Measurements from ENCODE around the gene SRRM3. TPM values are rescaled to one million over a fixed set of nuclear protein-coding genes. Genes with fewer than 3 reads are reported as not detected.

The SRRM3 gene
- total and polyA plus RNA-seq, 9 of the 15 experiments (the other 6 are each of a cell fraction or from before 2014, with no cell fraction given) = 0.04 to 0.91 (median 0.46) TPM; not detected in 2

DNA sequence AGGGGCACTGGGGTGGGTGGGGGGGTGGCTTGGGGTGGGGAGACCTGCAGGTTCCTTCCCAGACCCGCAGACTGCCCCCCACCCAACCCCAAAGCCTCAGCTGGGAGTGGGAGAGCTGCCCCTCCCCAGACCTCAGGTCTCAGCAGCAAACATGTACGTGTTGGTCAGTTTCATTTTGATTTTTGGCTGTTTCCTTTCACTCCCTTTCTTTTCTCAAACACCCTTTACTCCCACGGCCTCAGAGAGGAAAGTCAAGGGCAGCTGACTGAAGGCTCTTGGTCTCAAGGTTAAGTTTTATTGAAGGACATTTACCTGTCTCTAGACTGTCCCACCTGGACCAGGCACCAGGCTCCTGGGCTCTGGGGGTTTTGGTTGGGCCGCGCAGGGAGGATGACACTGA lies 66.7 kb downstream of the SRRM3 start (continued):
- TF ChIP-seq, protein P1, sequence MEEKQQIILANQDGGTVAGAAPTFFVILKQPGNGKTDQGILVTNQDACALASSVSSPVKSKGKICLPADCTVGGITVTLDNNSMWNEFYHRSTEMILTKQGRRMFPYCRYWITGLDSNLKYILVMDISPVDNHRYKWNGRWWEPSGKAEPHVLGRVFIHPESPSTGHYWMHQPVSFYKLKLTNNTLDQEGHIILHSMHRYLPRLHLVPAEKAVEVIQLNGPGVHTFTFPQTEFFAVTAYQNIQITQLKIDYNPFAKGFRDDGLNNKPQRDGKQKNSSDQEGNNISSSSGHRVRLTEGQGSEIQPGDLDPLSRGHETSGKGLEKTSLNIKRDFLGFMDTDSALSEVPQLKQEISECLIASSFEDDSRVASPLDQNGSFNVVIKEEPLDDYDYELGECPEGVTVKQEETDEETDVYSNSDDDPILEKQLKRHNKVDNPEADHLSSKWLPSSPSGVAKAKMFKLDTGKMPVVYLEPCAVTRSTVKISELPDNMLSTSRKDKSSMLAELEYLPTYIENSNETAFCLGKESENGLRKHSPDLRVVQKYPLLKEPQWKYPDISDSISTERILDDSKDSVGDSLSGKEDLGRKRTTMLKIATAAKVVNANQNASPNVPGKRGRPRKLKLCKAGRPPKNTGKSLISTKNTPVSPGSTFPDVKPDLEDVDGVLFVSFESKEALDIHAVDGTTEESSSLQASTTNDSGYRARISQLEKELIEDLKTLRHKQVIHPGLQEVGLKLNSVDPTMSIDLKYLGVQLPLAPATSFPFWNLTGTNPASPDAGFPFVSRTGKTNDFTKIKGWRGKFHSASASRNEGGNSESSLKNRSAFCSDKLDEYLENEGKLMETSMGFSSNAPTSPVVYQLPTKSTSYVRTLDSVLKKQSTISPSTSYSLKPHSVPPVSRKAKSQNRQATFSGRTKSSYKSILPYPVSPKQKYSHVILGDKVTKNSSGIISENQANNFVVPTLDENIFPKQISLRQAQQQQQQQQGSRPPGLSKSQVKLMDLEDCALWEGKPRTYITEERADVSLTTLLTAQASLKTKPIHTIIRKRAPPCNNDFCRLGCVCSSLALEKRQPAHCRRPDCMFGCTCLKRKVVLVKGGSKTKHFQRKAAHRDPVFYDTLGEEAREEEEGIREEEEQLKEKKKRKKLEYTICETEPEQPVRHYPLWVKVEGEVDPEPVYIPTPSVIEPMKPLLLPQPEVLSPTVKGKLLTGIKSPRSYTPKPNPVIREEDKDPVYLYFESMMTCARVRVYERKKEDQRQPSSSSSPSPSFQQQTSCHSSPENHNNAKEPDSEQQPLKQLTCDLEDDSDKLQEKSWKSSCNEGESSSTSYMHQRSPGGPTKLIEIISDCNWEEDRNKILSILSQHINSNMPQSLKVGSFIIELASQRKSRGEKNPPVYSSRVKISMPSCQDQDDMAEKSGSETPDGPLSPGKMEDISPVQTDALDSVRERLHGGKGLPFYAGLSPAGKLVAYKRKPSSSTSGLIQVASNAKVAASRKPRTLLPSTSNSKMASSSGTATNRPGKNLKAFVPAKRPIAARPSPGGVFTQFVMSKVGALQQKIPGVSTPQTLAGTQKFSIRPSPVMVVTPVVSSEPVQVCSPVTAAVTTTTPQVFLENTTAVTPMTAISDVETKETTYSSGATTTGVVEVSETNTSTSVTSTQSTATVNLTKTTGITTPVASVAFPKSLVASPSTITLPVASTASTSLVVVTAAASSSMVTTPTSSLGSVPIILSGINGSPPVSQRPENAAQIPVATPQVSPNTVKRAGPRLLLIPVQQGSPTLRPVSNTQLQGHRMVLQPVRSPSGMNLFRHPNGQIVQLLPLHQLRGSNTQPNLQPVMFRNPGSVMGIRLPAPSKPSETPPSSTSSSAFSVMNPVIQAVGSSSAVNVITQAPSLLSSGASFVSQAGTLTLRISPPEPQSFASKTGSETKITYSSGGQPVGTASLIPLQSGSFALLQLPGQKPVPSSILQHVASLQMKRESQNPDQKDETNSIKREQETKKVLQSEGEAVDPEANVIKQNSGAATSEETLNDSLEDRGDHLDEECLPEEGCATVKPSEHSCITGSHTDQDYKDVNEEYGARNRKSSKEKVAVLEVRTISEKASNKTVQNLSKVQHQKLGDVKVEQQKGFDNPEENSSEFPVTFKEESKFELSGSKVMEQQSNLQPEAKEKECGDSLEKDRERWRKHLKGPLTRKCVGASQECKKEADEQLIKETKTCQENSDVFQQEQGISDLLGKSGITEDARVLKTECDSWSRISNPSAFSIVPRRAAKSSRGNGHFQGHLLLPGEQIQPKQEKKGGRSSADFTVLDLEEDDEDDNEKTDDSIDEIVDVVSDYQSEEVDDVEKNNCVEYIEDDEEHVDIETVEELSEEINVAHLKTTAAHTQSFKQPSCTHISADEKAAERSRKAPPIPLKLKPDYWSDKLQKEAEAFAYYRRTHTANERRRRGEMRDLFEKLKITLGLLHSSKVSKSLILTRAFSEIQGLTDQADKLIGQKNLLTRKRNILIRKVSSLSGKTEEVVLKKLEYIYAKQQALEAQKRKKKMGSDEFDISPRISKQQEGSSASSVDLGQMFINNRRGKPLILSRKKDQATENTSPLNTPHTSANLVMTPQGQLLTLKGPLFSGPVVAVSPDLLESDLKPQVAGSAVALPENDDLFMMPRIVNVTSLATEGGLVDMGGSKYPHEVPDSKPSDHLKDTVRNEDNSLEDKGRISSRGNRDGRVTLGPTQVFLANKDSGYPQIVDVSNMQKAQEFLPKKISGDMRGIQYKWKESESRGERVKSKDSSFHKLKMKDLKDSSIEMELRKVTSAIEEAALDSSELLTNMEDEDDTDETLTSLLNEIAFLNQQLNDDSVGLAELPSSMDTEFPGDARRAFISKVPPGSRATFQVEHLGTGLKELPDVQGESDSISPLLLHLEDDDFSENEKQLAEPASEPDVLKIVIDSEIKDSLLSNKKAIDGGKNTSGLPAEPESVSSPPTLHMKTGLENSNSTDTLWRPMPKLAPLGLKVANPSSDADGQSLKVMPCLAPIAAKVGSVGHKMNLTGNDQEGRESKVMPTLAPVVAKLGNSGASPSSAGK (IDR thresholded peaks at IDR 0.05) = no peak

Measured in K562 (cell line).